ENCODE measurements around the gene KRTAP4-11.

DNA sequence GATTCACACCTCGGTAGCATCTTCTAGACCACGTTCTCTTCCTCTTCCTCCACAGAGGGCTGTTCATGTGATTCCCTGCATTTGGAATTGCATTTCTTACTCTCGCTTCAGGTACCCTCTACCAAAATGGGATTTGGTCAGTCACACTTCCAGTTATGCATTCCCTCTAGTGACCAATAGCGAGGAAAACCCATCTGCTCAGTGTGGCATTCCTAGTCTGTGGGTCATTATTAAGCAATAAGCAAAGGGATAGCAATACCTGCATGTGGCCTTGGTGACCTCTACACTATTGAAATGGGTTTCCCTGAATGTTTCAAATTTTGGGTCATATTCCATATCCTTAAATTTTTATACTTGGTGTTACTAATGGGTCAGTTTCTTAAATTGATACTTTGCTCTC, 31.9 kb upstream of the KRTAP4-11 start:
- TF ChIP-seq CTCF (conservative IDR thresholded peaks at IDR 0.05 in 1 of 2, IDR thresholded peaks at IDR 0.05 in 1 of 2; ENCODE audit: low read depth in 1 of 2, low read length in 2 of 2) (no peak), EZH2 (IDR thresholded peaks at IDR 0.05; ENCODE audit: low read length, missing control alignments) (no peak)
